ENCODE results near the gene PAFAH1B2. TPM values are rescaled to one million over a fixed set of nuclear protein-coding genes. Genes with fewer than 3 reads are reported as not detected.

Gene PAFAH1B2
- total RNA-seq, 1 experiment from 2014 or later: 154 TPM

GRCh38 chr11:117187799-117188481 lies 43.9 kb downstream of the PAFAH1B2 start (continued):
- TF ChIP-seq CEBPB (IDR thresholded peaks at IDR 0.05; ENCODE audit: low read depth): no peak
- TF ChIP-seq ELF1 (IDR thresholded peaks at IDR 0.05; ENCODE audit: borderline replicate concordance, low read depth): no peak
- no peak for TF ChIP-seq EGR1 (IDR thresholded peaks at IDR 0.05; ENCODE audit: low read depth)
- TF ChIP-seq ATF3 (IDR thresholded peaks at IDR 0.05): no peak
- no peak for TF ChIP-seq POLR2A (IDR thresholded peaks at IDR 0.05; ENCODE audit: borderline replicate concordance, extremely low read depth, insufficient read depth, insufficient read length)

DNA sequence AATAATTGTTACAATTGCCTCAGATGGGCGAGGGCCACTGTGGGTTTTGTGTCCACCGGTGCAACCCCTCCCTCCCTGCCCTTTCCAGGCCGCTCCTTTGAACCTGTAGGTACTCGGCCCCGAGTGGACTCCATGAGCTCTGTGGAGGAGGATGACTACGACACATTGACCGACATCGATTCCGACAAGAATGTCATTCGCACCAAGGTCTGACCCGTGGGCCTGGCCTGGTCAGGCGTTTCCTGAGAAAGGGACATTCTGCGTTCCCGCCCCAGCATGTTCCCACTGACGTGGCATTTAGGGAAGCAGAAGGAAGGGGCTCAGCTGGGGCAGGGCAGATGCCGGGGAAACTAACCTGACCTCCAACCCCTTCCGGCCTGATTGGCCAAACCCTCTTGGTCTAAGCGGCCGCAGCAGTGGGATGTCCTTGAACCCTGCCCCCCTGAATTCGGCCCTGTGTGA lies 44.6 kb downstream of the PAFAH1B2 start:
- DNase-seq (ENCODE audit: low read depth, low spot score) (no peak), ATAC-seq (no peak)
- H3K4me3 ChIP-seq (replicated peaks in 1 of 2; ENCODE audit: low read depth in 1 of 2, low read length in 2 of 2): no peak overlapping the region
- H4K20me1 ChIP-seq (ENCODE audit: insufficient read depth): no peaks in the 10 kb centered on the region
- H3K36me3 ChIP-seq (ENCODE audit: control insufficient read depth in 1 of 2, insufficient read depth in 2 of 2, low read length in 2 of 2): peaks cover 3 to 7% of the 10 kb centered on the region in 2 experiments; a peak in 1 of 4 replicates
- RAD21 ChIA-PET (ENCODE audit: low non-redundant PET in 1 of 2, low total read pairs in 2 of 2, uncharacterized antibody in 2 of 2, unreplicated experiment in 2 of 2): no interaction called here
- H3K79me2 ChIP-seq (ENCODE audit: insufficient read depth, low read length): no peaks in the 10 kb centered on the region
- no peak overlapping the region for H3K4me2 ChIP-seq (ENCODE audit: low read length)
- no peaks in the 10 kb centered on the region for H3K9me3 ChIP-seq (ENCODE audit: control insufficient read depth in 1 of 2, insufficient read depth in 1 of 2, low read depth in 1 of 2, low read length in 2 of 2)
- intact Hi-C loops (cut with micrococcal nuclease): no loop called here
- no peak for TF ChIP-seq TCF7L2 (IDR thresholded peaks at IDR 0.05; ENCODE audit: borderline replicate concordance, extremely low read depth, insufficient read depth, insufficient read length)
- TF ChIP-seq FOSL1 (IDR thresholded peaks at IDR 0.05; ENCODE audit: low read depth): no peak
- no peak for TF ChIP-seq ZFX (IDR thresholded peaks at IDR 0.05)
- no peak for TF ChIP-seq EZH2phosphoT487 (IDR thresholded peaks at IDR 0.05; ENCODE audit: borderline replicate concordance)
- TF ChIP-seq SP1 (IDR thresholded peaks at IDR 0.05; ENCODE audit: low read depth): no peak
- TF ChIP-seq, protein P1, sequence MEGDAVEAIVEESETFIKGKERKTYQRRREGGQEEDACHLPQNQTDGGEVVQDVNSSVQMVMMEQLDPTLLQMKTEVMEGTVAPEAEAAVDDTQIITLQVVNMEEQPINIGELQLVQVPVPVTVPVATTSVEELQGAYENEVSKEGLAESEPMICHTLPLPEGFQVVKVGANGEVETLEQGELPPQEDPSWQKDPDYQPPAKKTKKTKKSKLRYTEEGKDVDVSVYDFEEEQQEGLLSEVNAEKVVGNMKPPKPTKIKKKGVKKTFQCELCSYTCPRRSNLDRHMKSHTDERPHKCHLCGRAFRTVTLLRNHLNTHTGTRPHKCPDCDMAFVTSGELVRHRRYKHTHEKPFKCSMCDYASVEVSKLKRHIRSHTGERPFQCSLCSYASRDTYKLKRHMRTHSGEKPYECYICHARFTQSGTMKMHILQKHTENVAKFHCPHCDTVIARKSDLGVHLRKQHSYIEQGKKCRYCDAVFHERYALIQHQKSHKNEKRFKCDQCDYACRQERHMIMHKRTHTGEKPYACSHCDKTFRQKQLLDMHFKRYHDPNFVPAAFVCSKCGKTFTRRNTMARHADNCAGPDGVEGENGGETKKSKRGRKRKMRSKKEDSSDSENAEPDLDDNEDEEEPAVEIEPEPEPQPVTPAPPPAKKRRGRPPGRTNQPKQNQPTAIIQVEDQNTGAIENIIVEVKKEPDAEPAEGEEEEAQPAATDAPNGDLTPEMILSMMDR (IDR thresholded peaks at IDR 0.05 in 2 of 3, conservative IDR thresholded peaks at IDR 0.05 in 1 of 3; ENCODE audit: borderline replicate concordance in 1 of 3, insufficient read depth in 1 of 3, low read depth in 2 of 3, low read length in 2 of 3): no peak
- TF ChIP-seq ZBTB33 (IDR thresholded peaks at IDR 0.05; ENCODE audit: extremely low read depth, insufficient replicate concordance, low read length): no peak
- TF ChIP-seq JUND (IDR thresholded peaks at IDR 0.05): no peak
- TF ChIP-seq POLR2AphosphoS5 (IDR thresholded peaks at IDR 0.05; ENCODE audit: low read depth, low read length): no peak
- no peak for TF ChIP-seq ZNF274 (IDR thresholded peaks at IDR 0.05; ENCODE audit: low read depth, low read length)
- TF ChIP-seq REST (IDR thresholded peaks at IDR 0.05; ENCODE audit: low read depth): no peak
- no peak for TF ChIP-seq YY1 (IDR thresholded peaks at IDR 0.05; ENCODE audit: extremely low read depth, insufficient replicate concordance, low read depth, low read length)
- no peak overlapping the region for H3K9ac ChIP-seq (ENCODE audit: low read length)
- H2AFZ ChIP-seq (ENCODE audit: low read depth, low read length, poor library complexity, severe bottlenecking): no peak overlapping the region
- no peak overlapping the region for H3K27ac ChIP-seq (ENCODE audit: low read depth, low read length)
- no TSS peak for BruUV-seq (replicated peaks)
- H3K4me1 ChIP-seq (ENCODE audit: control insufficient read depth in 1 of 2, insufficient read depth in 2 of 2, low read length in 2 of 2): no peaks in the 10 kb centered on the region
- POLR2A ChIA-PET: no interaction called here
- H3K27me3 ChIP-seq (ENCODE audit: insufficient read depth, low read length): no peaks in the 10 kb centered on the region
- H3K9me2 ChIP-seq (ENCODE audit: insufficient read depth): no peaks in the 10 kb centered on the region
- CTCF ChIA-PET: no interaction called here

Data from HCT116 (cell line).